ENCODE measurements around the gene NCAM2. TPM values are rescaled to one million over a fixed set of nuclear protein-coding genes. Genes with fewer than 3 reads are reported as not detected.

The NCAM2 gene
- total RNA-seq, 1 experiment from 2014 or later: 0.48 TPM

- no peak for DNase-seq
- H3K36me3 ChIP-seq (replicated peaks; ENCODE audit: control insufficient read depth, insufficient read depth, low read length): no peaks in the 10 kb centered on the region
- no peaks in the 10 kb centered on the region for H3K27me3 ChIP-seq (ENCODE audit: control insufficient read depth, insufficient read depth, low read length)
- H3K4me3 ChIP-seq (ENCODE audit: insufficient read depth, low read depth, low read length): no peak overlapping the region
Observed at GRCh38 chr21:21184771-21185528, 186.7 kb downstream of the NCAM2 start.

GRCh38 chr21:21187579-21187978 lies 189.4 kb downstream of the NCAM2 start:
- Histone ChIP-seq H3K27me3 (ENCODE audit: control insufficient read depth, insufficient read depth, low read length) (no peaks in the 10 kb centered on the region), H3K4me3 (ENCODE audit: insufficient read depth, low read depth, low read length) (no peak overlapping the region), H3K36me3 (replicated peaks; ENCODE audit: control insufficient read depth, insufficient read depth, low read length) (no peaks in the 10 kb centered on the region)
- DNase-seq: no peak

GRCh38 chr21:21188513-21189195 lies 190.4 kb downstream of the NCAM2 start:
- H3K4me3 ChIP-seq (ENCODE audit: insufficient read depth, low read depth, low read length): no peak overlapping the region
- DNase-seq: no peak
- no peaks in the 10 kb centered on the region for H3K27me3 ChIP-seq (ENCODE audit: control insufficient read depth, insufficient read depth, low read length)
- H3K36me3 ChIP-seq (replicated peaks; ENCODE audit: control insufficient read depth, insufficient read depth, low read length): no peaks in the 10 kb centered on the region

GRCh38 chr21:21195417-21195943 lies 197.3 kb downstream of the NCAM2 start:
- DNase-seq: no peak
- H3K27me3 ChIP-seq (ENCODE audit: control insufficient read depth, insufficient read depth, low read length): no peaks in the 10 kb centered on the region
- H3K36me3 ChIP-seq (replicated peaks; ENCODE audit: control insufficient read depth, insufficient read depth, low read length): no peaks in the 10 kb centered on the region
- H3K4me3 ChIP-seq (ENCODE audit: insufficient read depth, low read depth, low read length): no peak overlapping the region

- DNase-seq: no peak
- H3K27me3 ChIP-seq (ENCODE audit: control insufficient read depth, insufficient read depth, low read length): no peaks in the 10 kb centered on the region
- no peaks in the 10 kb centered on the region for H3K36me3 ChIP-seq (replicated peaks; ENCODE audit: control insufficient read depth, insufficient read depth, low read length)
- H3K4me3 ChIP-seq (ENCODE audit: insufficient read depth, low read depth, low read length): no peak overlapping the region
Observed at GRCh38 chr21:21196087-21196486, 197.9 kb downstream of the NCAM2 start.

- H3K36me3 ChIP-seq (replicated peaks; ENCODE audit: control insufficient read depth, insufficient read depth, low read length): no peaks in the 10 kb centered on the region
Observed at GRCh38 chr21:21196848-21197247, 198.6 kb downstream of the NCAM2 start.

GRCh38 chr21:21199342-21200102 lies 201.3 kb downstream of the NCAM2 start:
- Histone ChIP-seq H3K36me3 (replicated peaks; ENCODE audit: control insufficient read depth, insufficient read depth, low read length) (no peaks in the 10 kb centered on the region), H3K4me3 (ENCODE audit: insufficient read depth, low read depth, low read length) (no peak overlapping the region), H3K27me3 (ENCODE audit: control insufficient read depth, insufficient read depth, low read length) (no peaks in the 10 kb centered on the region)
- DNase-seq: no peak

More at GRCh38 chr21:21196848-21197247, 198.6 kb downstream of the NCAM2 start:
- H3K27me3 ChIP-seq (ENCODE audit: control insufficient read depth, insufficient read depth, low read length): no peaks in the 10 kb centered on the region
- no peak overlapping the region for H3K4me3 ChIP-seq (ENCODE audit: insufficient read depth, low read depth, low read length)
- DNase-seq: no peak

- H3K4me3 ChIP-seq (ENCODE audit: insufficient read depth, low read depth, low read length): no peak overlapping the region
- no peak for DNase-seq
- no peaks in the 10 kb centered on the region for H3K27me3 ChIP-seq (ENCODE audit: control insufficient read depth, insufficient read depth, low read length)
- no peaks in the 10 kb centered on the region for H3K36me3 ChIP-seq (replicated peaks; ENCODE audit: control insufficient read depth, insufficient read depth, low read length)
Observed at GRCh38 chr21:21200103-21200938, 202.1 kb downstream of the NCAM2 start.

- H3K4me3 ChIP-seq (ENCODE audit: insufficient read depth, low read depth, low read length): no peak overlapping the region
- no peaks in the 10 kb centered on the region for H3K27me3 ChIP-seq (ENCODE audit: control insufficient read depth, insufficient read depth, low read length)
- H3K36me3 ChIP-seq (replicated peaks; ENCODE audit: control insufficient read depth, insufficient read depth, low read length): no peaks in the 10 kb centered on the region
- DNase-seq: no peak
Observed at GRCh38 chr21:21200939-21201615, 202.9 kb downstream of the NCAM2 start.

- no peak for DNase-seq
- no peaks in the 10 kb centered on the region for H3K27me3 ChIP-seq (ENCODE audit: control insufficient read depth, insufficient read depth, low read length)
Observed at GRCh38 chr21:21203822-21204339, 205.7 kb downstream of the NCAM2 start.

GRCh38 chr21:21204366-21204996 lies 206.3 kb downstream of the NCAM2 start:
- no peak for DNase-seq
- Histone ChIP-seq H3K36me3 (replicated peaks; ENCODE audit: control insufficient read depth, insufficient read depth, low read length) (no peaks in the 10 kb centered on the region), H3K27me3 (ENCODE audit: control insufficient read depth, insufficient read depth, low read length) (no peaks in the 10 kb centered on the region), H3K4me3 (ENCODE audit: insufficient read depth, low read depth, low read length) (no peak overlapping the region)

More at GRCh38 chr21:21203822-21204339, 205.7 kb downstream of the NCAM2 start:
- Histone ChIP-seq H3K4me3 (ENCODE audit: insufficient read depth, low read depth, low read length) (no peak overlapping the region), H3K36me3 (replicated peaks; ENCODE audit: control insufficient read depth, insufficient read depth, low read length) (no peaks in the 10 kb centered on the region)

- Histone ChIP-seq H3K27me3 (ENCODE audit: control insufficient read depth, insufficient read depth, low read length) (no peaks in the 10 kb centered on the region), H3K36me3 (replicated peaks; ENCODE audit: control insufficient read depth, insufficient read depth, low read length) (no peaks in the 10 kb centered on the region), H3K4me3 (ENCODE audit: insufficient read depth, low read depth, low read length) (no peak overlapping the region)
- DNase-seq: no peak
Observed at GRCh38 chr21:21205604-21206003, 207.4 kb downstream of the NCAM2 start.

- no peak for DNase-seq
- Histone ChIP-seq H3K27me3 (ENCODE audit: control insufficient read depth, insufficient read depth, low read length) (no peaks in the 10 kb centered on the region), H3K4me3 (ENCODE audit: insufficient read depth, low read depth, low read length) (no peak overlapping the region), H3K36me3 (replicated peaks; ENCODE audit: control insufficient read depth, insufficient read depth, low read length) (no peaks in the 10 kb centered on the region)
Observed at GRCh38 chr21:21210552-21210951, 212.3 kb downstream of the NCAM2 start.
